Dendritic cell treated with granulocyte-macrophage colony-stimulating factor and Interleukin-4, amounts not matched to agents 40 ng/mL and 50 ng/mL, for 4 days (primary cell): ENCODE measurements around the gene PDE2A.
"Not testable (repeated sequence)": the region's sequence is repeated elsewhere in the genome, so short reads cannot be mapped to it uniquely, and the experiment has no call there.

Experiments
- H3K27ac Mint-ChIP-seq: one replicate; pipeline ENCODE4 v1.8.0; 2022; ENCODE audit warnings: mild to moderate bottlenecking, mixed read lengths
- H3K27me3 Mint-ChIP-seq: one replicate; pipeline ENCODE4 v1.8.0; 2022; ENCODE audit warnings: mild to moderate bottlenecking, mixed read lengths
- H3K36me3 Mint-ChIP-seq: one replicate; pipeline ENCODE4 v1.8.0; 2022; ENCODE audit warnings: low read depth, mixed read lengths
- H3K4me1 Mint-ChIP-seq: one replicate; pipeline ENCODE4 v1.8.0; 2022; ENCODE audit warnings: low read depth, mixed read lengths
- H3K4me3 Mint-ChIP-seq: one replicate; pipeline ENCODE4 v1.8.0; 2022; ENCODE audit warnings: mild to moderate bottlenecking, moderate library complexity, mixed read lengths
- H3K9me3 Mint-ChIP-seq: one replicate; pipeline ENCODE4 v1.8.0; 2022; ENCODE audit warnings: mixed read lengths
- intact Hi-C: fragments of 100-400 bp; cut with micrococcal nuclease; formaldehyde crosslinking; loops from one replicate; pipeline ENCODE4 v1.15.0; 2022

PDE2A gene

DNA sequence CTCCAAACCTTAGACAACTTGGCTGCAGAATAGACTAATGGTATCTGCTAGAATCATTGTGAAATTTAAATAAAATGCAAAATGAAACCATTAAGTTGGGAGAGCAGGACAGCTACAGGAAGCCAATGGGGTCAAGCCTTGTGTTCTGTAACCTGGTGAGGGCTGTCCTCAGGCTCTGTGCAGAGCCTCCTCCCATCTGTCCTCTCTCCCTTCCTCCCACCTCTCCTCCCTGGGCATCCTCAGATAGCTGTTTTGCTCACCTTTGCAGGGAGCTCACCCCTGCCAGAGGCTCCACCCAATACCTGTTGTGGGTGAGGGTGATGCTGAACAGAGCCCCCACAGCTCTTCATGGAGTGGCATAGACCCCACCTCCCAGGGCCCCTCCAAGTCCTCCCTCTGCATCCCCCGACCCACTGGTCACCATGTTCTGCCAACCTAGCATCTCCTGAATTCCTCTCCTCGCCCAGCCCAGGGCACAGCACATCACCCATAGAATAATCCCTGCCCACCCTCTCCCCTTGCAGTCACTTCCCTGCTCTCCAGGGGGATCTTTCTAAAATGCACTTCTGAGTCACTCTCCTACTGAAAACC, 100.3 kb downstream of the PDE2A start:
- intact Hi-C loops: loop anchor here (5.0 kb wide), 1 partner anchor 92 kb away; no protein-coding TSS in a partner anchor
- H3K4me3 Mint-ChIP-seq: no peak overlapping the region
- peaks cover 33% of the 10 kb centered on the region for H3K27me3 Mint-ChIP-seq
- peaks cover 44% of the 10 kb centered on the region for H3K4me1 Mint-ChIP-seq
- no peaks in the 10 kb centered on the region for H3K36me3 Mint-ChIP-seq
- no peaks in the 10 kb centered on the region for H3K9me3 Mint-ChIP-seq
- no peak overlapping the region for H3K27ac Mint-ChIP-seq

DNA sequence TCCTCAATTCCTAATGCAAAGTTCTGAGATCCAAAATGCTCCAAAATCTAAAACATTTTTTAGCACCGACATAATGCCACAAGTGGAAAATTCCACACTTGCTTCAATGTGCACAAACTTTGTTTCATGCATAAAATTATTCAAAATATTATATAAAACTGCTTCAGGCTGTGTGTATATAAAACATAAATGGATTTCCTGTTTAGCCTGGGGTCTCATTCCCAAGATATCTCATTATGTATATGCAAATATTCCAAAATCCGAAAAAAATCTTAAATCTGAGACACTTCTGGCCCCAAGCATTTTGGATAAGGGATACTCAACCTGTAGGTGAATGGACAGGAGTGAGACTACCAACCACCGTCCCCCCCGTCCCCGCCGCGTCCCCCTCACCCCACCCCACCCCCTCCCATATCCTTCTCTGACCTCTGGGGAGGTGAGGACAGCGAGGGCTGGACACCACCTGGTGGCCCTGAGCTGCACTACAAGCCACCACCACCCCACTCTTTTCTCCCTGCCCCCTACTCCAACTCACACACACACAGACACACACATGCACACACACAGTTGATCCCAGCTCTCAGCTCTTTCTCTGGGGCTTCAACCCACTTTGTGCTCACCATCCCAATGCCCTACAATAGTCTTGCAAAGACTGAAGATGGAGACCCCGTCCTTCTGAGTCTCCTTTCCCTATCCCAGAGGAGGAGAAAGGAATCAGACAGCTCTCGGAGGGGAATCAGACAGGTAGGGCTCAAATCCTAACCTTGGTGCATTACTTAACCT, 101.0 kb downstream of the PDE2A start:
- Mint-ChIP-seq H3K36me3 (no peaks in the 10 kb centered on the region), H3K9me3 (no peaks in the 10 kb centered on the region), H3K27me3 (peaks cover 29% of the 10 kb centered on the region), H3K27ac (no peak overlapping the region), H3K4me1 (peaks cover 48% of the 10 kb centered on the region), H3K4me3 (no peak overlapping the region)
- intact Hi-C loops: loop anchor here (5.0 kb wide), 1 partner anchor 91 kb away; no protein-coding TSS in a partner anchor

DNA sequence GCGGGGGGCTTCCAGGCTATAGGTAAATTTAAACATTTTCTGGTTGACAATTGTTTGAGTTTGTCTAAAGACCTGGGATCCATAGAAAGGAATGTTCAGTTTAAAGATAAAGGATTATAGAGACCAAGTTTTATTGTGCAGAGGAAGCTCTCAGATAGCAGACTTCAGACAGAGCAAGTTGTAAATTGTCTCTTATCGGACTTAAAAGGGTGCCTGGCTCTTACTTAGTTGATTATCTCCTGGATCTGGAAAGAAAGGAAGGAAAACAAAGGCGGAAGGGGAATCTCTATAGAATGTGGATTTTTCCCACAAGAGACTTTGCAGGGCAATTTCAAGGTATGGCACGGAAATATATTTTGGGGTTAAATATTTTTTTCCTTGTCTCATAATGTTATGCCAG, 101.7 kb downstream of the PDE2A start:
- not testable (repeated sequence) for H3K9me3 Mint-ChIP-seq, H3K36me3 Mint-ChIP-seq, H3K4me3 Mint-ChIP-seq, H3K27ac Mint-ChIP-seq
- H3K4me1 Mint-ChIP-seq: peaks cover 48% of the 10 kb centered on the region
- intact Hi-C loops: loop anchor here (5.0 kb wide), 1 partner anchor 90 kb away; no protein-coding TSS in a partner anchor
- H3K27me3 Mint-ChIP-seq: peaks cover 27% of the 10 kb centered on the region

DNA sequence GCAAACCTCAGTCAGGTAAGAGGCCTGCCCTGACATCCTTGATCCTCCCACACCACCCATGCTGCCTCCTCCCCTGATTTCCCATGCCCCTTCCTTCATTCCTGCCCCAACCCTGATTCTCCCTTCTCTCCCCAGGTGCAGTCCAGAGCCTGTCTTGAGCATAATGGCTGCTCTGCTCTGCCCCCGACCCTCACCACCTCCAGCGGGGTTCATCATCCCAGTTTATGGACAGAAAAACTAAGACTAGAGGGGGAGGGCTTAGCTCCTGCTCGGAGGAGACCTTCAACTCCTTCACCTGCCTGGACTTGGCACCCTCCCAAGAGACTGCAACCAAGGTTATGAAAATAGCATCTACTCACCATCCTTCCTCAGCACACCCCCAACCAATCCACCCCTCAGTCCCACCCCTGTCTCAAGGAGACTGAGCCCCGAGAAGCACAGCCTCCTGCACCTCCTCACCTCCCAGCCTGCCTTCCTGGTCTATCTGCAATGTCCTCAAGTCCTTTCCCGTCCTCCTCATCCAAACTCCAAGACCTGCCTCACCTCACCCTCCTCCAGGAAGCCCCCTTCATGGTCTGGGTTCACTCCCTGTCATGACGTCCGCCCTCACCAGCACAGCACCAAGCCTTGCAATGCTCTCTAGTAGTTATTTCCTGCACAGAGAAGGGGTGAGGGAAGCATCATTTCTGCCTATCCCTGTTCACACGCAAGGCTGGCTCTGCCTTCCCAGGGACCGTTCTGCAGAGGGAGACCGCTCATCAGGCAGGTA, 103.1 kb downstream of the PDE2A start:
- no peak overlapping the region for H3K4me3 Mint-ChIP-seq
- H3K27me3 Mint-ChIP-seq: peaks cover 19% of the 10 kb centered on the region
- H3K9me3 Mint-ChIP-seq: no peaks in the 10 kb centered on the region
- H3K27ac Mint-ChIP-seq: peak overlapping the region; percentile 69
- intact Hi-C loops: loop anchor here (5.0 kb wide), 1 partner anchor 89 kb away; no protein-coding TSS in a partner anchor
- peaks cover 48% of the 10 kb centered on the region for H3K4me1 Mint-ChIP-seq
- H3K36me3 Mint-ChIP-seq: no peaks in the 10 kb centered on the region

DNA sequence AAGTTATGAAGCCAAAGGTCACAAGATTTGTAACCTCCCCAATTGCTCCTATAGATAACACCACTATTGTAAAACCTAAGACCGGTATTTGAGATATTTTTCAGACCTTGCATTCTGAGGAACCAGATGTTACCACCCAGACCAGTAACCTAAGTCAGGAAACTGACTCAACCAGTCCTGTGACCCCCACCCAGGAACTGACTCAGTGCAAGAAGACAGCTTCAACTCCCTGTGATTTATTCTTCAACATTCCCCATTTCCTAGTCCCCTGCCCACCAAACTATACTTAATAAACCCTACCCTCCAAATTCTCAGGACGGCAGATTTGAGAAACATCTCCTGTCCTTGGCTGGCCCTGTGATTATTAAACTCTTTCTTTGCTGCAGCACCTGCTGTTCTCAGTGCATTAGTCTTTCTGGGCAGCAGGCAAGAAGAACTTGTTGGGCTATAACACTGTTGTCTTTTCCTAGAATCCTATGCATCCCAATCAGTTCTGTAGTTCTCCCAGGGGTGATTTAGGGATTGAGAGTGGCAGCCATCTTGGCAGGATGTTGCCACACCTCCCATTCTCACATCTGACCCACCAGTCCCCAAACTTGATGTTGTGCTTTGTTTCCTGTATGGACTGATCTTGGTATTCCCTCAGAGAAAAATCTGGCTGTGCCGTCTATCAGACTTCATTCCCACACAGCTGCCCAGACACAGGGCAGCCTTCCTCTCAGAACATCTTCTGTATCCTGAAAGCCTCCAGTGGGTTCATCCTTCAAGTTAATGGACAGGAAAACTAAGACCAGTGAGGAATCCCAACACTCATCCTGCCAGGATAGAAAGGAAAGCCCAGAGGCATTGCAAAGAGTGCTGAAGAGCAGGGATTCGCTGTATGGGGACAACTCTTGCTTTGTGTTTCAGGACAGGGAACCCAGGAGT, 104.0 kb downstream of the PDE2A start:
- Mint-ChIP-seq H3K4me3 (no peak overlapping the region), H3K27ac (peak overlapping the region; percentile 69), H3K9me3 (no peaks in the 10 kb centered on the region), H3K4me1 (peaks cover 48% of the 10 kb centered on the region), H3K27me3 (peaks cover 19% of the 10 kb centered on the region), H3K36me3 (no peaks in the 10 kb centered on the region)
- intact Hi-C loops: loop anchor here (5.0 kb wide), 1 partner anchor 88 kb away; no protein-coding TSS in a partner anchor

DNA sequence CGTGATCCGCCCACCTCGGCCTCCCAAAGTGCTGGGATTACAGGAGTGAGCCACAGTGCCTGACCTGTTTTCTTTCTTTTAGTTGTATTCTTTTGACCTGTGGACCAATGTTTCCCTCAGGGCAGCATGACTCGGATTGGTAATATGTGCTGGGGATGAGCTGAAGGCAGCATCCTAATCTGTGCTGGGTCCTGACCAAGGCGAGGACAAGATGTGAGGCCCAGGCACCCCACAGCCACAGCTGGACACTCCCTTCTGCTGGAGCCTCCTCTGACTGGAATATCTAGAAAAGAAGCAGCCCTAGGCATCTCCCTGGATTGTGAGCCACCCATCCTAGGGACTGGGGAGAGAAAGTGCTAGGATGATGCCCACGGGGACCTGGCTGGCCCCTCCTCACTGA, 105.4 kb downstream of the PDE2A start:
- H3K27me3 Mint-ChIP-seq: peaks cover 6% of the 10 kb centered on the region
- intact Hi-C loops: no loop called here
- H3K36me3 Mint-ChIP-seq: no peaks in the 10 kb centered on the region
- H3K27ac Mint-ChIP-seq: peak overlapping the region; percentile 69
- peaks cover 37% of the 10 kb centered on the region for H3K4me1 Mint-ChIP-seq
- H3K9me3 Mint-ChIP-seq: no peaks in the 10 kb centered on the region
- no peak overlapping the region for H3K4me3 Mint-ChIP-seq

DNA sequence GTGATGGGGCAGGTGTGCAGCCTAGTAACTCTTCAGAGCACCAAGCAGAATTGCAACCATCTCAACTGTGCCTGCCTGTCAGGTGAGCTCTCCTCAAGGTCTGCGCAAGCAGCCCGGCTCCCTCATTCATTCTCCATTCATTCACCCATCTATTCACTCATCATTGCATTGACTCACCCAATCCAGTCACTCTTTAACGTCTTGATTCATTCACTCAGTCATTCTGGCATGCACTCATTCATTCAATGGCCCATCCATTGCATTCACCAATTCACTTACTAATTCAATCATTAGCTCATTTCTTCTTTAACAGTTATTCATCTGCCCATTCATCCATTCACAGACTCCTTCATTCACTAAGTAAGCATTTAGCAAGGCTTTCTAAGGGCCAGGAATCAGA, 111.8 kb downstream of the PDE2A start:
- no peaks in the 10 kb centered on the region for H3K9me3 Mint-ChIP-seq
- intact Hi-C loops: no loop called here

DNA sequence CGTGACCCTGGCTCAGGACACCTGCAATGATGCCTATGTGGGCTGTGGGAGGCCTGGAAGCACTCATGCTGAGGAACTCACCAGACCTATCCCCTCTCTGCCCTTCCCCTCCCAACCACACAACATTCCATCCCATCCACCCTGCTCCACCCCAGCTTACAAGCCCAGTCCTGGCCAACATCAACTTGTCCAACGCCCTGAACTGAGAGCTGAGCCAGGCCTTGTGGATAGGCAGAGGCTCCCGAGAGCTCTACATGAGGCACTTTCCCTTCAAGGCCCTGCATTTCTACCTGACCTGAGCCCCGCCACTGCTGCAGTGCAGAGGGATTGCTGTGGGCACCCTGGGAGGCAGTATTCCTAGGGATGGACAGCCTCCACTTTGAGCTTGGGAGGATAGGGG, 112.4 kb downstream of the PDE2A start:
- Mint-ChIP-seq H3K9me3 (no peaks in the 10 kb centered on the region), H3K4me1 (no peaks in the 10 kb centered on the region), H3K36me3 (no peaks in the 10 kb centered on the region), H3K27me3 (peaks cover 9% of the 10 kb centered on the region), H3K4me3 (no peak overlapping the region), H3K27ac (no peak overlapping the region)
- intact Hi-C loops: no loop called here

More for the DNA sequence above, 111.8 kb downstream of the PDE2A start:
- Mint-ChIP-seq H3K27ac (no peak overlapping the region), H3K4me1 (no peaks in the 10 kb centered on the region), H3K4me3 (no peak overlapping the region), H3K27me3 (peaks cover 8% of the 10 kb centered on the region), H3K36me3 (no peaks in the 10 kb centered on the region)

DNA sequence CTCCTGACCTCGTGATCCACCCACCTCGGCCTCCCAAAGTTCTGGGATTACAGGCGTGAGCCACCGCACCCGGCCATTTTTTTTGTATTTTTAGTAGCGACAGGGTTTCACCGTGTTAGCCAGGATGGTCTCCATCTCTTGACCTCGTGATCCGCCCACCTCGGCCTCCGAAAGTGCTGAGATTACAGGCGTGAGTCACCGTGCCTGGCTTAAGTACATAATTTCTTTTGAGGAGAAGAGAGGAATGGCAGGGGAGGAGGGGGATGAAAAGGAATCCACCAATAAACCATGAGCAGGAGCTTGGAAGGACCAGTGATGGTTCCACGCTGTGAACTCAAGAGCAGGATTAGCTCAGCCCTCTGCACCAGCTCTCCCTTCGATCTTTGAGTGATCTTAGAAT, 113.4 kb downstream of the PDE2A start:
- H3K4me3 Mint-ChIP-seq, H3K4me1 Mint-ChIP-seq, H3K27ac Mint-ChIP-seq, H3K9me3 Mint-ChIP-seq, H3K36me3 Mint-ChIP-seq, intact Hi-C loops: not testable (repeated sequence)
- peaks cover 16% of the 10 kb centered on the region for H3K27me3 Mint-ChIP-seq

DNA sequence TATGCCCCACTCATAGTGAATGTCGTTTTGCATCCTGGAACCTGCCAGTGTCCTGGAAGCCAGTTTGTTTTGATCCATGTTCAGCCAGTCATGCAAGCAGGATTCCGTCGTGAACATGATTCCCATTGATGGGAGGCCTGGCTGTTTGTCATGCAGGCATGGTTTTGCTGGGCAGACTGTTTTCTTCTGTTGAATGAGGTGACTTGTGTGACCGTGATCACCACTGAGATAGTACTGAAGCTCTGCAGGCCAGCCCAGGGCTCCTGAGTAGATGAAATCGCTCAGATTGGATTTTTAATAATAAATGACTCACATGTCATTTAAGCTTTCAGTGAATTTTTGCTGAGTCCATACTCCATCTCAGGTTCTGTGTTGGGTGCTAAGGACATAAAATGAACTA, 117.8 kb downstream of the PDE2A start:
- Mint-ChIP-seq H3K4me1 (peaks cover 12% of the 10 kb centered on the region), H3K9me3 (no peaks in the 10 kb centered on the region), H3K27me3 (peaks cover 45% of the 10 kb centered on the region), H3K36me3 (no peaks in the 10 kb centered on the region), H3K27ac (no peak overlapping the region), H3K4me3 (no peak overlapping the region)
- intact Hi-C loops: no loop called here

DNA sequence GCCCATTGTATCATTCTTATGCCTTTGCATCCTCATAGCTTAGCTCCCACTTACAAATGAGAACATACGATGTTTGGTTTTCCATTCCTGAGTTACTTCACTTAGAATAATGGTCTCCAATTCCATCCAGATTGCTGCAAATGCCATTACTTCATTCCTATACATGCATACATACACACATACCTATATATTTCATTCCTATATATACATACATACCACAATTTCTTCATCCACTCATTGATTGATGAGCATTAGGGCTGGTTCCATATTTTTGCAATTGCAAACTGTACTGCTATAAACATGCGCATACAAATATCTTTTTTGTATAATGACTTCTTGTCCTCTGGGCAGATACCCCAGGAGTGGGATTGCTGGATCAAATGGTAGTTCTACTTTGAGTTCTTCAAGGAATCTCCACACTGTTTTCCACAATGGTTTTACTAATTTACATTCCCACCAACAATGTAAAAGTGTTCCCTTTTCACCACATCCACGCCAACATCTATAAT, 119.2 kb downstream of the PDE2A start:
- H3K27ac Mint-ChIP-seq, H3K36me3 Mint-ChIP-seq, H3K9me3 Mint-ChIP-seq, intact Hi-C loops, H3K4me3 Mint-ChIP-seq: not testable (repeated sequence)
- Mint-ChIP-seq H3K27me3 (peaks cover 45% of the 10 kb centered on the region), H3K4me1 (peaks cover 12% of the 10 kb centered on the region)

DNA sequence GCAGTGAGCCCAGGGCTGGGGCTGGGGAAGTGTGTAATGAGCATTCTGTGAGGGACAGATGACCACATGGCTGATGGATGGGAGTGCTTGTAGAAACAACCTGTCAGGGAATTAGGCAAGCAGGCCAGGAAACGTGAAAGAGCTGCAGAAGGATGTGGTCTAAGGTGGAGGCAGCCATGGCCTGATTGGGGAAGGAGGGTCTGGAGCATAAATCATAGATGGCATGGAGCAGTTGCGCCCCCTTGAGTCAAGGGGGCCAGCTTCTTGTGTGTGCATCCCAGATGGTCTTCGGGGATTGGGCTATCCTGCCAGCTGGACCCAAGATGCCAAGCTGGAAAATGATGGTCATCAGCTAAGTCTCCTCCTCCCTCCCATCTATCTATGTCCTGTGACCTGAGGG, 120.5 kb downstream of the PDE2A start:
- Mint-ChIP-seq H3K36me3 (no peaks in the 10 kb centered on the region), H3K27ac (no peak overlapping the region), H3K4me1 (peaks cover 12% of the 10 kb centered on the region), H3K27me3 (peaks cover 46% of the 10 kb centered on the region), H3K4me3 (no peak overlapping the region), H3K9me3 (no peaks in the 10 kb centered on the region)
- intact Hi-C loops: loop anchor here (1.0 kb wide), 1 partner anchor 71 kb away; no protein-coding TSS in a partner anchor

DNA sequence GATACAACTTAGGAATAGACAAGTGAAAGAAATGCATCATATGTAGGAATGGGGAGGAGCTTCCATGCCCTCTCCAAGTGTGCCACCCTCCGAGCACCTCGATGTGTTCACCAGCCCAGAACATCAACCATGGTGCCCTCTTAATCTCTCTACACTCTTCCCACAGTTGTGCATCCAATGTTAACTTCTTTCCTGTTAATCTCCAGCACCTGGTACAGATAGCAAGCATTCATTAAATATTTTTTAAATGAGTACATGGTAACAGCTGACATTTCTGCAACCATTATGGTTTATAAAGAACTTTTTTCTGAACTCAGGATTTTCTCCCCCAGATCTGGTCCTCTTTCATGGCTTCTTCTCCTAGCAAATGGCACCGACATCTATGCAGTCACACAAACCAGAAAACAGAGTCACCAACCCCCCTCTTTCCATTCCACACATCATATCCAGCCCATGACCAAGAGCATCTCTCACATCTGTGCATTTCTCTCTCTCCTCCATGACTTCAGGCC, 121.8 kb downstream of the PDE2A start:
- H3K27me3 Mint-ChIP-seq: peaks cover 47% of the 10 kb centered on the region
- intact Hi-C loops: no loop called here
- H3K4me1 Mint-ChIP-seq: peaks cover 12% of the 10 kb centered on the region
- no peaks in the 10 kb centered on the region for H3K36me3 Mint-ChIP-seq
- H3K27ac Mint-ChIP-seq: no peak overlapping the region
- no peaks in the 10 kb centered on the region for H3K9me3 Mint-ChIP-seq
- H3K4me3 Mint-ChIP-seq: no peak overlapping the region
